Measurements from ENCODE around the gene GAST. TPM values are rescaled to one million over a fixed set of nuclear protein-coding genes. Genes with fewer than 3 reads are reported as not detected.
"Not testable (repeated sequence)": the region's sequence is repeated elsewhere in the genome, so short reads cannot be mapped to it uniquely, and the experiment has no call there.

Gene GAST
- polyA plus RNA-seq, 2 of the 4 experiments (the other 2 are of a cell fraction): not detected

GRCh38 chr17:41697122-41697962, 14.8 kb upstream of the GAST start:
- H3K4me2 ChIP-seq: no peak overlapping the region
- FAIRE-seq: no peak
- 64% methylated on average over 6 of the region's 6 CpGs for WGBS (ENCODE audit: missing lambda C conversion rate)
- no peaks in the 10 kb centered on the region for H3K9me3 ChIP-seq
- no peak for DNase-seq (ENCODE audit: low read depth in 1 of 2, low spot score in 1 of 2)
- TF ChIP-seq HOXA7 (CRISPR knock-in tag; IDR thresholded peaks at IDR 0.05): no peak
- peak; percentile 69 for TF ChIP-seq USF2 (IDR thresholded peaks at IDR 0.05)
- TF ChIP-seq RCOR1 (IDR thresholded peaks at IDR 0.05; ENCODE audit: low read depth, low read length): no peak
- peaks cover 12% of the 10 kb centered on the region; the same call in 1 of the 3 replicates for H3K4me1 ChIP-seq
- POLR2A ChIA-PET: interaction anchor here (2.2 kb wide), 1 partner anchor 8 kb away, joined by 14 read pairs; the partner anchor contains the start of gene EIF1
- no peak overlapping the region for H3K27ac ChIP-seq
- CTCF ChIA-PET: interaction anchor here (7.0 kb wide), 1 partner anchor 14 kb away, joined by 210 read pairs; the partner anchor contains the start of gene GAST
- ATAC-seq: no peak
- no peak overlapping the region for H3K4me3 ChIP-seq

- DNase-seq (ENCODE audit: low read depth in 1 of 2, low spot score in 1 of 2); FAIRE-seq; H3K4me2 ChIP-seq; H3K4me3 ChIP-seq; POLR2A ChIA-PET; ATAC-seq; H3K27ac ChIP-seq; H3K9me3 ChIP-seq: not testable (repeated sequence)
- H3K4me1 ChIP-seq: peaks cover 16% of the 10 kb centered on the region
- CTCF ChIA-PET: interaction anchor here (0.8 to 4.2 kb wide), 3 partner anchors 11 to 16 kb away, joined by 3 to 17 read pairs (median 16); partner anchors contain the start of gene GAST
- whole genome bisulfite sequencing (ENCODE audit: missing lambda C conversion rate): 88% methylated on average over 3 of the region's 3 CpGs
Measured at GRCh38 chr17:41700843-41701242, 11.3 kb upstream of the GAST start.

- Histone ChIP-seq H3K27ac (no peak overlapping the region), H3K4me1 (peaks cover 13% of the 10 kb centered on the region), H3K4me3 (no peak overlapping the region), H3K4me2 (no peak overlapping the region), H3K9me3 (no peaks in the 10 kb centered on the region)
- ChIA-PET CTCF (interaction anchor here (0.6 to 96.0 kb wide), 7 partner anchors 9 to 366 kb away, joined by 3 to 3262 read pairs (median 4); partner anchors contain the start of genes FKBP10, GAST, JUP and P3H4), POLR2A (interaction anchor here (0.9 to 1.5 kb wide), 2 partner anchors 13 to 14 kb away, joined by 3 to 5 read pairs; no protein-coding TSS in a partner anchor)
- no peak for DNase-seq (ENCODE audit: low read depth in 1 of 2, low spot score in 1 of 2)
- no peak for ATAC-seq
- no peak for FAIRE-seq
- TF ChIP-seq BCL3 (IDR thresholded peaks at IDR 0.05) (no peak), CHD4 (IDR thresholded peaks at IDR 0.05; ENCODE audit: borderline replicate concordance) (no peak), NPAS2 (CRISPR knock-in tag; IDR thresholded peaks at IDR 0.05; ENCODE audit: borderline replicate concordance) (no peak), RARB (CRISPR knock-in tag; IDR thresholded peaks at IDR 0.05) (no peak), PHF8 (IDR thresholded peaks at IDR 0.05; ENCODE audit: borderline replicate concordance, low read depth) (no peak), E2F6 (IDR thresholded peaks at IDR 0.05; ENCODE audit: borderline replicate concordance, low read depth) (no peak), KDM1A (IDR thresholded peaks at IDR 0.05; ENCODE audit: low read depth) (no peak), BHLHE40 (IDR thresholded peaks at IDR 0.05; ENCODE audit: low read depth, low read length) (no peak), CHD2 (IDR thresholded peaks at IDR 0.05; ENCODE audit: low read length, partially characterized antibody) (no peak), CBX8 (IDR thresholded peaks at IDR 0.05) (no peak), NR3C1 (IDR thresholded peaks at IDR 0.05) (no peak), CTCF (IDR thresholded peaks at IDR 0.05) (no peak), CBX2 (IDR thresholded peaks at IDR 0.05; ENCODE audit: borderline replicate concordance, low read depth) (no peak)
- 82% methylated on average over 8 of the region's 8 CpGs for WGBS (ENCODE audit: missing lambda C conversion rate)
Measured at GRCh38 chr17:41702712-41703111, 9.4 kb upstream of the GAST start.

Data from A549 (cell line).